Neural cell (in vitro differentiated cells): ENCODE data around the gene OSGEPL1.

Source experiments
- CTCF ChIP-seq: fragments of 450-650 bp; IDR thresholded peaks from 2 replicates; pipeline ENCODE4 v1.5.1; 2014; ENCODE audit warnings: antibody characterized with exemption, mild to moderate bottlenecking, moderate library complexity; ENCODE audit not compliant: poor library complexity, severe bottlenecking
- EP300 ChIP-seq: fragments of 450-650 bp; conservative IDR thresholded peaks from 2 replicates; pipeline ENCODE4 v1.6.1; 2014; ENCODE audit warnings: antibody characterized with exemption, mild to moderate bottlenecking, moderate library complexity; ENCODE audit not compliant: poor library complexity, severe bottlenecking
- EZH2 ChIP-seq: fragments of 200-600, 300-800 bp; shearing (Covaris generic), sonication (generic); IDR thresholded peaks from 2 replicates; pipeline ENCODE4 v1.6.1; 2014; ENCODE audit warnings: antibody characterized with exemption, low read length, borderline replicate concordance, mild to moderate bottlenecking; ENCODE audit not compliant: insufficient read depth, poor library complexity, severe bottlenecking
- MXI1 ChIP-seq: fragments of 450-650 bp; conservative IDR thresholded peaks from 2 replicates; pipeline ENCODE4 v1.6.1; 2014; ENCODE audit warnings: antibody characterized with exemption, mild to moderate bottlenecking; ENCODE audit not compliant: poor library complexity, severe bottlenecking
- POLR2AphosphoS5 ChIP-seq: IDR thresholded peaks from 2 replicates; pipeline ENCODE4 v1.6.1; 2012
- RAD21 ChIP-seq: fragments of 450-650 bp; conservative IDR thresholded peaks from 2 replicates; pipeline ENCODE4 v1.6.1; 2014; ENCODE audit warnings: antibody characterized with exemption, mild to moderate bottlenecking, moderate library complexity
- SMC3 ChIP-seq: fragments of 450-650 bp; conservative IDR thresholded peaks from 2 replicates; pipeline ENCODE4 v1.6.1; 2014; ENCODE audit warnings: antibody characterized with exemption, mild to moderate bottlenecking, moderate library complexity; ENCODE audit not compliant: poor library complexity
- TAF1 ChIP-seq: IDR thresholded peaks from 2 replicates; pipeline ENCODE4 v1.6.1; 2012; ENCODE audit warnings: low read depth
- TF ChIP-seq, protein P1 (sequence below): IDR thresholded peaks from 2 replicates; pipeline ENCODE4 v1.6.1; 2012; ENCODE audit warnings: borderline replicate concordance

- TF ChIP-seq CTCF (no peak), POLR2AphosphoS5 (no peak), EP300 (no peak), EZH2 (no peak), TAF1 (no peak), RAD21 (no peak), MXI1 (no peak), SMC3 (no peak)
- TF ChIP-seq, protein P1, sequence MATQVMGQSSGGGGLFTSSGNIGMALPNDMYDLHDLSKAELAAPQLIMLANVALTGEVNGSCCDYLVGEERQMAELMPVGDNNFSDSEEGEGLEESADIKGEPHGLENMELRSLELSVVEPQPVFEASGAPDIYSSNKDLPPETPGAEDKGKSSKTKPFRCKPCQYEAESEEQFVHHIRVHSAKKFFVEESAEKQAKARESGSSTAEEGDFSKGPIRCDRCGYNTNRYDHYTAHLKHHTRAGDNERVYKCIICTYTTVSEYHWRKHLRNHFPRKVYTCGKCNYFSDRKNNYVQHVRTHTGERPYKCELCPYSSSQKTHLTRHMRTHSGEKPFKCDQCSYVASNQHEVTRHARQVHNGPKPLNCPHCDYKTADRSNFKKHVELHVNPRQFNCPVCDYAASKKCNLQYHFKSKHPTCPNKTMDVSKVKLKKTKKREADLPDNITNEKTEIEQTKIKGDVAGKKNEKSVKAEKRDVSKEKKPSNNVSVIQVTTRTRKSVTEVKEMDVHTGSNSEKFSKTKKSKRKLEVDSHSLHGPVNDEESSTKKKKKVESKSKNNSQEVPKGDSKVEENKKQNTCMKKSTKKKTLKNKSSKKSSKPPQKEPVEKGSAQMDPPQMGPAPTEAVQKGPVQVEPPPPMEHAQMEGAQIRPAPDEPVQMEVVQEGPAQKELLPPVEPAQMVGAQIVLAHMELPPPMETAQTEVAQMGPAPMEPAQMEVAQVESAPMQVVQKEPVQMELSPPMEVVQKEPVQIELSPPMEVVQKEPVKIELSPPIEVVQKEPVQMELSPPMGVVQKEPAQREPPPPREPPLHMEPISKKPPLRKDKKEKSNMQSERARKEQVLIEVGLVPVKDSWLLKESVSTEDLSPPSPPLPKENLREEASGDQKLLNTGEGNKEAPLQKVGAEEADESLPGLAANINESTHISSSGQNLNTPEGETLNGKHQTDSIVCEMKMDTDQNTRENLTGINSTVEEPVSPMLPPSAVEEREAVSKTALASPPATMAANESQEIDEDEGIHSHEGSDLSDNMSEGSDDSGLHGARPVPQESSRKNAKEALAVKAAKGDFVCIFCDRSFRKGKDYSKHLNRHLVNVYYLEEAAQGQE, result no peak
Measured at GRCh38 chr2:189782221-189782671, 19.7 kb upstream of the OSGEPL1 start.
